ENCODE results near the gene FRMD4B. TPM values are rescaled to one million over a fixed set of nuclear protein-coding genes. Genes with fewer than 3 reads are reported as not detected.

Gene FRMD4B
- total RNA-seq, 1 donor from 2014 or later: 17.3 TPM

GRCh38 chr3:69240651-69241568 lies 145.0 kb downstream of the FRMD4B start:
- no peak overlapping the region for H3K4me3 Mint-ChIP-seq
- Histone ChIP-seq H3K27ac (peak overlapping the region; percentile 8), H3K4me1 (peaks cover 46% of the 10 kb centered on the region), H4K20me1 (ENCODE audit: low read depth) (no peaks in the 10 kb centered on the region), H3K4me2 (peak overlapping the region; percentile 14), H3K4me3 (no peak overlapping the region), H3K27me3 (no peaks in the 10 kb centered on the region), H3K9ac (no peak overlapping the region), H3K9me3 (ENCODE audit: low read depth) (no peaks in the 10 kb centered on the region), H2AFZ (replicated peaks) (no peak overlapping the region), H3K36me3 (no peaks in the 10 kb centered on the region), H3K79me2 (ENCODE audit: low read depth) (no peaks in the 10 kb centered on the region), H3F3A (ENCODE audit: low read depth) (peaks cover 22% of the 10 kb centered on the region)
- peaks cover 35% of the 10 kb centered on the region for H3K4me1 Mint-ChIP-seq
- peaks cover 2% of the 10 kb centered on the region for H3K27me3 Mint-ChIP-seq (ENCODE audit: insufficient read depth, low read depth)
- no peaks in the 10 kb centered on the region for H3K9me3 Mint-ChIP-seq
- H3K36me3 Mint-ChIP-seq: no peaks in the 10 kb centered on the region
- TF ChIP-seq, protein P1, sequence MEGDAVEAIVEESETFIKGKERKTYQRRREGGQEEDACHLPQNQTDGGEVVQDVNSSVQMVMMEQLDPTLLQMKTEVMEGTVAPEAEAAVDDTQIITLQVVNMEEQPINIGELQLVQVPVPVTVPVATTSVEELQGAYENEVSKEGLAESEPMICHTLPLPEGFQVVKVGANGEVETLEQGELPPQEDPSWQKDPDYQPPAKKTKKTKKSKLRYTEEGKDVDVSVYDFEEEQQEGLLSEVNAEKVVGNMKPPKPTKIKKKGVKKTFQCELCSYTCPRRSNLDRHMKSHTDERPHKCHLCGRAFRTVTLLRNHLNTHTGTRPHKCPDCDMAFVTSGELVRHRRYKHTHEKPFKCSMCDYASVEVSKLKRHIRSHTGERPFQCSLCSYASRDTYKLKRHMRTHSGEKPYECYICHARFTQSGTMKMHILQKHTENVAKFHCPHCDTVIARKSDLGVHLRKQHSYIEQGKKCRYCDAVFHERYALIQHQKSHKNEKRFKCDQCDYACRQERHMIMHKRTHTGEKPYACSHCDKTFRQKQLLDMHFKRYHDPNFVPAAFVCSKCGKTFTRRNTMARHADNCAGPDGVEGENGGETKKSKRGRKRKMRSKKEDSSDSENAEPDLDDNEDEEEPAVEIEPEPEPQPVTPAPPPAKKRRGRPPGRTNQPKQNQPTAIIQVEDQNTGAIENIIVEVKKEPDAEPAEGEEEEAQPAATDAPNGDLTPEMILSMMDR (IDR thresholded peaks at IDR 0.05): no peak
- TF ChIP-seq EZH2 (IDR thresholded peaks at IDR 0.05) (no peak), EZH2phosphoT487 (IDR thresholded peaks at IDR 0.05) (no peak)
- no peak overlapping the region for H3K27ac Mint-ChIP-seq
- no peak for DNase-seq (ENCODE audit: low spot score)

DNA sequence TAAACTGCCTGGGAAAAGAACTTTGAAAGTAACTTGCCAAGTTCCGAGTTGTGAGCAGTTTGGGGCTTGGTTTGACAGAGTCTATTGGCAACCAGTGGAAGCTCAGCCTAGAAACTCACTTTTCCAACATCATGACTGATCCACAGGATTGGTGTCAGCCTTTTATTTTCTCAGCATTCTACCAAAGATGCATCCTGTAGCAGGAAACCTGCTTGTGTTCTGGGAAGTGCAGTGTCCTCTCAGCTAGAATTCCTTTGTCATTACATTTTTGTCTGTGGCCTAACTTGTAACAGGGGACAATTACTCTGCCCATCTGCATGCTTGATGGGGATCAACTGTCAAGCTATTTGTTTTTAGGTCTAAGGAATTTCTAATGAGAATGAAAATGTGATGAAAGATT lies 146.8 kb downstream of the FRMD4B start:
- Histone ChIP-seq H3K36me3 (no peaks in the 10 kb centered on the region), H3K27ac (no peak overlapping the region), H3K9me3 (ENCODE audit: low read depth) (no peaks in the 10 kb centered on the region), H3K4me3 (no peak overlapping the region), H3K4me2 (no peak overlapping the region), H3F3A (ENCODE audit: low read depth) (peaks cover 17% of the 10 kb centered on the region), H3K9ac (no peak overlapping the region), H3K4me1 (peaks cover 41% of the 10 kb centered on the region), H3K79me2 (ENCODE audit: low read depth) (no peaks in the 10 kb centered on the region), H4K20me1 (ENCODE audit: low read depth) (no peaks in the 10 kb centered on the region), H2AFZ (replicated peaks) (no peak overlapping the region), H3K27me3 (no peaks in the 10 kb centered on the region)
- H3K36me3 Mint-ChIP-seq: no peaks in the 10 kb centered on the region
- TF ChIP-seq EZH2 (IDR thresholded peaks at IDR 0.05): no peak
- TF ChIP-seq EZH2phosphoT487 (IDR thresholded peaks at IDR 0.05): no peak
- TF ChIP-seq, protein P1 (IDR thresholded peaks at IDR 0.05): no peak
- no peaks in the 10 kb centered on the region for H3K27me3 Mint-ChIP-seq (ENCODE audit: insufficient read depth, low read depth)
- peak; percentile 24 for DNase-seq (ENCODE audit: low spot score)
- H3K27ac Mint-ChIP-seq: no peak overlapping the region
- no peaks in the 10 kb centered on the region for H3K9me3 Mint-ChIP-seq
- H3K4me1 Mint-ChIP-seq: peaks cover 33% of the 10 kb centered on the region
- H3K4me3 Mint-ChIP-seq: no peak overlapping the region

DNA sequence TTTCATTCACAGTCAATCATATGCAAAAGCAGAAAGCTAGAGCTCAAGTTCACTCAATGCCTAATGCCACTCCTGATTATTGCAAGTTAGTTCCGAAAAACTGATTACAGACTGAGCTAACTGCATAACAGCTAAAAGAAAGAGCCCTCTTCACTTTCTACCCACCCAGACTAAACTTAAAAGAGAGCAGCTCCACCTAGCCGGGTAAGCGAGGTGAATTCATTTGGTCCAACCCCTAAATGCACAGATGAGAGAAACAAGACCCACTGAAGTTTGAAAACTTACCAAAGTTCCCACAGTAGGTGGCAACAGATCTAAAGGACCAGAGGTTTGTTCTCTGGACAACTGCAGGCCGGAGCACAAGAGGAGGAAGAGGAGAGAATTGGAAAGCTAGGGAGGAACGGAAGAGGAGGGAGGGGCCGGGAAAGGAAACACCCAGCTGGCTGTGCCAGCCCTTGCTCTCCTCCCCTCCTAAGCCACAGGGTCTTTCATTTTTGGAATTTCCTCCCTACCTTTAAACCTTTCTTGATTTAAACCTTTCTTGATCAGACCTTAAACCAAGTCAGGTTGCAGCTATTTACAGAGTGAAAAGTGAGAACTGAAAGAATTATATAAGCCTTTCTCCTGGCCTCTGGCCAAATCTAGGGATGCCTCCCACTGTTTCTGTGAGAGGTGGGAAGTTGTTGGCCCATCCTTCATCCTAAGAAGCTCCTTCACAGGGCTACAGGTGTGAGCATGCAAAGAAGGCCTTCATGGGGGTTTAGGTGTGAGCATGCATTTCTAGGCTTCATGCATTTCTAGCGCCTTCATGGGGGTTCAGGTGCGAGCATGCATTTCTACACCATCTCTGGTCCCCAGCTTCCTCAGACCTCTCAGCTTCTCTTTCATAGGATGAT lies 148.8 kb downstream of the FRMD4B start:
- Mint-ChIP-seq H3K36me3 (no peaks in the 10 kb centered on the region), H3K9me3 (no peaks in the 10 kb centered on the region), H3K4me3 (no peak overlapping the region), H3K27me3 (ENCODE audit: insufficient read depth, low read depth) (no peaks in the 10 kb centered on the region), H3K27ac (no peak overlapping the region), H3K4me1 (peaks cover 25% of the 10 kb centered on the region)
- H3K27me3 ChIP-seq: no peaks in the 10 kb centered on the region
- TF ChIP-seq EZH2phosphoT487 (IDR thresholded peaks at IDR 0.05) (no peak), EZH2 (IDR thresholded peaks at IDR 0.05) (no peak)
- TF ChIP-seq, protein P1 (IDR thresholded peaks at IDR 0.05): no peak
- peaks cover 29% of the 10 kb centered on the region for H3K4me1 ChIP-seq
- DNase-seq (ENCODE audit: low spot score): no peak
- peaks cover 8% of the 10 kb centered on the region for H3F3A ChIP-seq (ENCODE audit: low read depth)
- H3K36me3 ChIP-seq: no peaks in the 10 kb centered on the region
- H3K4me3 ChIP-seq: no peak overlapping the region
- no peaks in the 10 kb centered on the region for H4K20me1 ChIP-seq (ENCODE audit: low read depth)
- H3K4me2 ChIP-seq: peak overlapping the region; percentile 35
- H3K9me3 ChIP-seq (ENCODE audit: low read depth): no peaks in the 10 kb centered on the region
- H2AFZ ChIP-seq (replicated peaks): peak overlapping the region; percentile 53
- no peak overlapping the region for H3K9ac ChIP-seq
- H3K27ac ChIP-seq: peak overlapping the region; percentile 37
- H3K79me2 ChIP-seq (ENCODE audit: low read depth): no peaks in the 10 kb centered on the region

Data from neural progenitor cell (in vitro differentiated cells).